PC-3 (cell line): Measurements from ENCODE around the gene NDUFA8.

Source experiments
- EZH2 ChIP-seq: fragments of 300-600 bp; sonication (generic); IDR thresholded peaks from one replicate; pipeline ENCODE4 v1.6.1; 2017; ENCODE audit warnings: antibody characterized with exemption, mild to moderate bottlenecking, low read length; ENCODE audit not compliant: unreplicated experiment
- EZH2phosphoT487 ChIP-seq: fragments of 300-600 bp; sonication (generic); IDR thresholded peaks from 2 replicates; pipeline ENCODE4 v1.6.1; 2018; ENCODE audit warnings: mild to moderate bottlenecking, antibody characterized with exemption, low read length, borderline replicate concordance
- TF ChIP-seq, protein P1 (sequence below): fragments of 300-600 bp; sonication (generic); conservative IDR thresholded peaks from 2 replicates; pipeline ENCODE4 v1.5.1; 2017; ENCODE audit warnings: antibody characterized with exemption, low read depth, mild to moderate bottlenecking, low read length

- TF ChIP-seq EZH2 (no peak), EZH2phosphoT487 (no peak)
- TF ChIP-seq, protein P1, sequence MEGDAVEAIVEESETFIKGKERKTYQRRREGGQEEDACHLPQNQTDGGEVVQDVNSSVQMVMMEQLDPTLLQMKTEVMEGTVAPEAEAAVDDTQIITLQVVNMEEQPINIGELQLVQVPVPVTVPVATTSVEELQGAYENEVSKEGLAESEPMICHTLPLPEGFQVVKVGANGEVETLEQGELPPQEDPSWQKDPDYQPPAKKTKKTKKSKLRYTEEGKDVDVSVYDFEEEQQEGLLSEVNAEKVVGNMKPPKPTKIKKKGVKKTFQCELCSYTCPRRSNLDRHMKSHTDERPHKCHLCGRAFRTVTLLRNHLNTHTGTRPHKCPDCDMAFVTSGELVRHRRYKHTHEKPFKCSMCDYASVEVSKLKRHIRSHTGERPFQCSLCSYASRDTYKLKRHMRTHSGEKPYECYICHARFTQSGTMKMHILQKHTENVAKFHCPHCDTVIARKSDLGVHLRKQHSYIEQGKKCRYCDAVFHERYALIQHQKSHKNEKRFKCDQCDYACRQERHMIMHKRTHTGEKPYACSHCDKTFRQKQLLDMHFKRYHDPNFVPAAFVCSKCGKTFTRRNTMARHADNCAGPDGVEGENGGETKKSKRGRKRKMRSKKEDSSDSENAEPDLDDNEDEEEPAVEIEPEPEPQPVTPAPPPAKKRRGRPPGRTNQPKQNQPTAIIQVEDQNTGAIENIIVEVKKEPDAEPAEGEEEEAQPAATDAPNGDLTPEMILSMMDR, result no peak
These were observed 35.1 kb downstream of the NDUFA8 start for GRCh38 chr9:122124528-122124927.
